HK-2 (cell line): ENCODE measurements around the gene MBD3.
"Not testable (repeated sequence)": the region's sequence is repeated elsewhere in the genome, so short reads cannot be mapped to it uniquely, and the experiment has no call there.

ENCODE experiments used
- DNase-seq: peaks from one replicate; pipeline ENCODE4 v3.0.0-alpha.2; 2018; ENCODE audit not compliant: unreplicated experiment

MBD3 gene

GRCh38 chr19:1592755-1593500 is at the start of gene MBD3:
Gene MBD3, minus strand, starts transcription at chr19:1592865. Its CDS starts 234 bp downstream, at chr19:1592631.
- peak; percentile 93 for DNase-seq

DNA sequence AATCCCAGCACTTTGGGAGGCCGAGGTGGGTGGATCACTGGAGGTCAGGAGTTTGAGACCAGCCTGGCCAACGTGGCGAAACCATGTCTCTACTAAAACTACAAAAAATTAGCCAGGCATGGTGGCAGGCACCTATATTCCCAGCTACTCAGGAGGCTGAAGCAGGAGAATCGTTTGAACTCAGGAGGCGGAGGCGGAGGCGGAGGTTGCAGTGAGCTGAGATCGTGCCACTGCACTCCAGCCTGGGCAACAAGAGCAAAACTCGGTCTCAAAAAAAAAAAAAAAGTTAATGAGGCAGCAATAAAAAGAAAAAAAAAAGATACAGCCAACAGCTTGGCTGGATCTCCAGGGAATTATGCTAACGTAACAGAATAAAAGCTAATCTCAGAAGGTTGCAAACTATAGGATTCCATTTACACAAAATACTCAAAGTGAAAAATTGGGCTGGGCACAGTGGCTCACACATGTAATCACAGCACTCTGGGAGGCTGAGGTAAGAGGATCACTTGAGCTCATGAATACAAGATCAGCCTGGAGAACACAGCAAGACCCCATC is 48.3 kb upstream of the MBD3 start:
- not testable (repeated sequence) for DNase-seq

GRCh38 chr19:1636325-1637236 is 43.9 kb upstream of the MBD3 start:
- no peak for DNase-seq

DNA sequence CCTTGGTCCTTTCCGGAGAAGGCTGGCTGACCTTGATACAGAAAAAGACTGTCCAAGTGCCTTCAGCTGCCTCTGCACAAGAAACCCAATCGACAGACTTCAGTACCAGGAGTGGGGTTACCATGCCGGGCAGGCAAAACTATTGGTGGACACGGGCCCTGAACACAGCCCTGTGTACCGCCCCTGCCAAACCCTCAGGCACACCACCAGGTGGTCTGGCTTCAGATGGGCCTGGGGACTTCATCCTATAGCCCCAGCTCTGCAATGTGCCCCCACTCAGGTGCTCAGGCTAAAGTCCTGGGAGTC is 42.2 kb upstream of the MBD3 start:
- DNase-seq = no peak

- no peak for DNase-seq
These were observed 41.7 kb upstream of the MBD3 start for GRCh38 chr19:1634242-1634937.

GRCh38 chr19:1633269-1633826 is 40.7 kb upstream of the MBD3 start:
- DNase-seq = no peak

- no peak for DNase-seq
These were observed 40.0 kb upstream of the MBD3 start for GRCh38 chr19:1632462-1633268.

- DNase-seq = no peak
These were observed 39.0 kb upstream of the MBD3 start for GRCh38 chr19:1631557-1632100.

DNA sequence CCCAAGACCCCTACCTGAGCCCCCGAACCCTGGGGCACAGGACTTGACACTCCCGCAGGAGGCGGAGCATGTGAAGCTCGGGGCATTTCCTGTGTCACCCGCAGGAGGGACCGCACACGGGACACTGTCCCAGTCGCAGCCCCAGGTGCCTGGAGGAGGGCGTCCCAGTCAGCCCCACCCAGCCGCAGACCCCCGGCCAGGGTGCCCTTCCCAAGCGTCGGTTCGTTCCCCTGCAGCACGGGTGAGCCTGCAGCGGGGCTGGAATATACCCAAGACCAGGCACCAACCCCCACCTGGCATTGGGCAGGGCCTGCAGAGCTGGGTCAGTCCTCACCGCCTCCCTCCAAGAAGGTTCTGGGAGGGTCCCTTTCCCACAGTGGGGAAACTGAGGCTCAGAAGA is 38.1 kb upstream of the MBD3 start:
- no peak for DNase-seq

GRCh38 chr19:1630012-1630411 is 37.3 kb upstream of the MBD3 start:
- no peak for DNase-seq

DNA sequence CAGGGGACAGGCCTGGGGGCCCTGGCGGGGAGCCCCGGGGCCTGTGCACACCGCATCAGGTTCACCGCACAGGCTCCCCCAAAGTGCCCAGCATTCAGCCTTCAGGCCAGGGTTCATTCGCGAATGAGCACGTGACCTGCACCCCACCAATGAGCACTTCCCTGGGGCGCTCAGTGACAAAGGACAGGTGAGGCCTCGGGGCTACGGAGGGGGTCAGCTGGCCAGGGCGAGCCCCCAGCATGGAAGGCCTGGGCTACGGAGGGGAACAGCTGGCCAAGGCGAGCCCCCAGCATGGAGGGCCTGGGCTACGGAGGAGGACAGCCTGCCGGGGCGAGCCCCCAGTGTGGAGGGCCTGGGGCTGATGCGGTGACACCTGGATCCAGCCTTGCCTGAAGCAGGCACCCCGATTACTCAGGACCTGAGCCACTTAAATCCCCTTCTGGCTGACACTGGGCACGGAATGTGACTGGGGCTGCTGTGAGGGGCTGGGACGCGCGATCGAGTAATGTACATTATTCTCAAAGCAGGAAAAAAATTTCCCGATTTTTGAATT is 36.7 kb upstream of the MBD3 start:
- DNase-seq = no peak

GRCh38 chr19:1627194-1627593 is 34.5 kb upstream of the MBD3 start:
- DNase-seq = no peak

DNA sequence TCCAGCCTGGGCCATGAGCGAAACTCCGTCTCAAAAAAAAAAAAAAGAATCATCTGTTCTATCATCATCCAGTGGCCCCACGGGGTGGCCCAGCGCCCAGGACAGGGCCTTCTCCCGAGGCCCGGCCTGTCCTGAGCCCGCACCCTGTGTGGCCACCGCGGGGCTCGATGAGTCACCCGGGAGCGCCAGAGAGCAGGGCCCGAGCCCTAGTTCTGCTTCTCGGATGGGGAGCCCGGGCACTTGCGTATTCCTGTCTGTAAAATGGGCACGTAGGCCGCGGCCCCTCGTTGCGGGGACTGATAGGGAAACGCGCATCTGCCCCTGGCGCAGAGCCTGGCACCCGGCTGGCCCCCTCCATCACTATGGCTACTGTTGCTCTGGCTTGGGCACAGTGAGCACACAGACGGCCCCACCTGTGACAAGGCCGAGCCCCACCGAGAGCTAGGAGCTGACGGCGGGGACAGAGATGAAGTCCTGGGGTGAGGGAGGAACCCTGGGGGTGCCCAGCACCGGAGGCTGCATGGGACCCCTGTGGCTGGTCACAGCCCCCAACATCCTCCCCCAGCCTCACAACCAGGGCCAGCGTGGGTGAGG is 33.8 kb upstream of the MBD3 start:
- no peak for DNase-seq

GRCh38 chr19:1624458-1624857 is 31.8 kb upstream of the MBD3 start:
- peak; percentile 22 for DNase-seq

- no peak for DNase-seq
These were observed 29.9 kb upstream of the MBD3 start for GRCh38 chr19:1622541-1622940.

DNA sequence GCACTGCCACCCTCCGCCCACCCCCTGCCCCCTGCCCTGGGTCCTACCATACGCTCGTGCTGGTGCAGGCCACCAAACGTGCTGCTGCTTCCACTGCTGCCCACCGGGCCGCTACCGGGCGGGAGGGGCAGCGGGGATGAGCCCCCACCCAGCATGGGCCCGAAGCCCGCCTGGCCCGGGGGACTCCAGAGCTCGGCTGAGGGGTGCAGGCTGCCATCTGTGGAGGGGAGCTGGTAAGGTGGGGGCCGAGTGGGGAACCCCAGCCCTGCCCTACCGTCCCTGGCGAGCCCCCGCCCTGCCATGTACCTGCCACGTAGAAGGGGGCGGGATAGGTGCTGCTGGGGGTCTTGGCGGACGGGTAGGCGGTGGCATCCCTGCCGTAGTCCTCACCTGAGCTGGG is 29.3 kb upstream of the MBD3 start:
- no peak for DNase-seq

GRCh38 chr19:1621574-1621973 is 28.9 kb upstream of the MBD3 start:
- no peak for DNase-seq

- no peak for DNase-seq
These were observed 28.4 kb upstream of the MBD3 start for GRCh38 chr19:1621021-1621420.

DNA sequence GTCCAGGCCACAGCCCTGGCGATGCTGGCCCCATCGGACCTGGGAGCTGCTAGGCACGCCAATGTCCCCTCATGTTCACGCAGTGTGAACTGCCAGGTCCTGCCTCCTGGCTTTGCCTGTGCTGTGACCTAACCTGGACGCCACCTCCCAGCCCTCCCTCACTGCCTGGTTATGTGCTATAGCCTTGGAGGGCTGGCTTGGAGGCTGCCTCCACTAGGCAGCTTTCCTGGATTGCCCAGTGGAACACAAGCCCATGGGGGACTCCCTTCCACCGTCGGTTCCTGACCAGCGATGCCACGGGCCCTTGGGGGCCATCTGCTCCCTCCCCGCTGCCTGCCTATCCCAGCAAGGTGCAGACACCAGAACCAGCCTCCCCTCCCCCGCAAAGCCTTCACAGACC is 27.8 kb upstream of the MBD3 start:
- no peak for DNase-seq

DNA sequence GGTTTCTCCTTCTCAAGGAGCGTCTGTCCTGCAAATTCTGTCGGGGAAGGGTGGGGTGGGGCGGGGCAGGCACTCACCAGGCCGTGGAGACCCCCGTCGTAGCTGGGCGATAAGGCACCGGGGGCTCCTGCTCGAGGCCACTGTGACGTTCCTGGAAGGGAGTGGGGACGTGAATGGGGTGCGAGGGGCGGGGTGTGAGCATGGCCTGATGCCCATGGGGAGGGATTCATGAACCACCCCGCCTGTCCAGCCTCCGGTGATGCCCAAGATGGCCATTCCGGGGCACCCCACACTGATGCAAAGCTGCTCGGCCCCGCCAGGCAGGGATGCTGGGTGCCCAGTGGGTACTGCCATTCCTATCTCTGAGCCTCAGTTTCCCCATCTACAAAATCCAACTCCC is 27.0 kb upstream of the MBD3 start:
- no peak for DNase-seq
